AG09319 (cell line): ENCODE results near the gene ARAP2.

Experiments
- DNase-seq: peaks from one replicate; pipeline ENCODE4 v3.0.0-alpha.2; 2010; ENCODE audit warnings: low read depth; ENCODE audit errors: extremely low read depth
- CTCF ChIP-seq: IDR thresholded peaks from 2 replicates; pipeline ENCODE4 v1.5.1; 2011; ENCODE audit warnings: low read depth, mild to moderate bottlenecking, inconsistent platforms, low read length, moderate library complexity

The ARAP2 gene

DNA sequence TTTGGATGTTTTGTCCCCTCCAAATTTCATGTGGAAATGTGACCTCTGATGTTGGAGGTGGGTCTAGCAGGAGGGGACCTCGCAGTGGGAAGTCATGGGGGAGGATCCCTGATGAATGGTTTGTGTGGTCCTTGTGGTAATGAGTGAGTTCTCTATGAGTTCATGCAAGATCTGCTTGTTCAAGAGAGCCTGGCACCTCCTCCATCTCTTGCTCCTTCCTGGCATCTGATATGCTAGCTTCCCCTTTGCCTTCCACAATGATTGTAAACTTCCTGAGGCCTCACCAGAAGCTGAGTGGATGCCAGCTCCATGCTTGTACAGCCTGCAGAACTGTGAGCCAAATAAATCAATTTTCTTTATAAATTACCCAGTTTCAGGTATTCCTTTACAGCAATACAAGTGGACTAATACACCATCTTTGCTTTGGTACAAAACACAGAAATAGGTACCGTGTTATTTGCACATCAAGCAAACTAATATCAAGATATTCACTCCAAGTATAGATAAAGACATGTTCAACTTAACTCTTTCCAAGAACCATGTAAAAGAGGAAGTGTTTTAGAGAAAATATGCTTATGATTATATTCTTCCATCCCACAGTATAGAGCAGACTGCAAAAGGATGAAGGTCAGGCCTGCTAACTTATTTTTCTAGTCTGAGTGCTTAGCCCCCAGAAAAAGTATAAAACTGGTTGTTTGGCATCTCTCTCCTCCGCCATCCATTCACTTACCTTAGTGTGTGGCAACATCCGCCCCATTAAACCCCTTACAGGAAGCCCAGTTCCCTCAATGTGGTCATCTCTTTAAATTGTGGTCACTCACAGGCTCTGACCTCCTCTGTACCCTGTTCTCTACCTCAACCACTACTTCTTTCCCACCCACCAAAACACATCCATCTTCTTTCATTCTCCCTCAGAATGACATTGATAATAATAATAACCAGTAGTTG lies 6.7 kb downstream of the ARAP2 start:
- TF ChIP-seq CTCF, result no peak
- DNase-seq, result no peak

DNA sequence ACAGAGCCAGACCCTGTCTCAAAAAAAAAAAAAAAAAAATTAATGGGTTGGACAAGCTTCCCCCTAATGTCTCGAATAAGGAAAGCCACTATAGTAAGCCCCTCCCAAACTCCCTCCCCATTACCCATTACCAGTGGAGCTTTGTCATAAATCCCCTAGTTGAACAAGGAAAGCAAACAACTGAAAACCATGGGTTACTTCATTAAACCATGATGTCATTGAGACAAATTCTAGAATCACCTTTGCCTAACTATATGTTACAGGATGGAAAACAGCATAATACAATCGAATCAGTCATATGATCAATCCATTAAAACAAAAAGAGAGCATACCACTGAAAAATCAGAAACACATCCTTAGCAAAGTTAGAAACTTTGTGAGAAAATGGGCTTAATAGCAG lies 8.2 kb downstream of the ARAP2 start:
- no peak for TF ChIP-seq CTCF
- no peak for DNase-seq

- TF ChIP-seq CTCF, result no peak
- no peak for DNase-seq
Measured at GRCh38 chr4:36235306-36235705, 9.0 kb downstream of the ARAP2 start.

- TF ChIP-seq CTCF, result no peak
- no peak for DNase-seq
Measured at GRCh38 chr4:36233567-36234266, 10.6 kb downstream of the ARAP2 start.

- no peak for TF ChIP-seq CTCF
- no peak for DNase-seq
Measured at GRCh38 chr4:36230534-36230933, 13.8 kb downstream of the ARAP2 start.

DNA sequence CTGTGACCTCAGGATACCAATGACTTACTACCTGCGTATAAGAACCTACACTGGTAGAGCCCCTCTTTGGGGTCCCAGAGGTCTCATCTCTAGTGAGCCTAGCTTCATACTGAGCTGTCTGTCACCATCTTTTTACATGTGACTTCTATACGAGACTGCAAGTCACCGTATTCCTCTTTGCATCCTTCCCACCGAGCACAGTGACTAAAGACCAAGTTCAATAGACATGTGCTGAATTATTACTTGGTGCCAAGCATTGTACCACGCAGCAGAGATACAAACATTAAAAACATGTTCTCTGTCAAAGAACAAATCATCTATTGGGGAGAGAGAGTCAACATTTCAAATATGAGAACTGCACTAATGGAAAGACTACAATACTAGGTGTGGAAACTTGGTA lies 16.4 kb downstream of the ARAP2 start:
- no peak for DNase-seq
- TF ChIP-seq CTCF, result no peak
